SU-DHL-6 (cell line): ENCODE measurements around the gene MMEL1.

Experiments
- EZH2phosphoT487 ChIP-seq: fragments of 200-600 bp; sonication (generic), shearing (Covaris generic); conservative IDR thresholded peaks from 2 replicates; pipeline ENCODE4 v1.6.1; 2018; ENCODE audit warnings: mild to moderate bottlenecking, antibody characterized with exemption, low read length, moderate library complexity, mixed read lengths
- TF ChIP-seq, protein P1 (sequence below): fragments of 200-600 bp; sonication (generic); IDR thresholded peaks from one replicate; pipeline ENCODE4 v1.5.1; 2017; ENCODE audit warnings: antibody characterized with exemption, mild to moderate bottlenecking, low read length, moderate library complexity; ENCODE audit not compliant: insufficient read depth, poor library complexity, severe bottlenecking

DNA sequence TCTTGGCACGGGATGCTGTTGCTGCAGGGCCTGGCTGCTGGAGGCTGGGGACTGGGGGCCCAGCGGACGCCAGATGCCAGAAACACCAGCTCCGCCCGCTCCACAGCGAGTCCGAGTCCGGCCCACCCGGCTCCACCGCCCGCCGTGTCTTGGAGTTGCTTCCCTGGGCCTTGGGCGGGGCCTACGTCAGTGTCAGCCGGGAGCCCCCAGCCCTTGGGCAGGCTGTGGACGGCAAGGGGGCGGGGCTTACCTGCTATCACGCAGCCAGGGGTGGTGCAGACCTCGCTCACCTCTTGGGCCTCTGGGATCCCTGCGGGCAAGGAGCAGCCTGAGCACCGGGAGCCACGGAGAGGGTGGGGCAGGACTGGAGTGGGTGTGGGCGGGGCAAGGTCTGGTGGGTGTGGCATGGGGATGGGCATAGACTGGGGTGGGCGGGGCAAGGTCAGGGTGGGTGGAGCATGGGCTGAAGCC, 21.8 kb downstream of the MMEL1 start:
- TF ChIP-seq, protein P1, sequence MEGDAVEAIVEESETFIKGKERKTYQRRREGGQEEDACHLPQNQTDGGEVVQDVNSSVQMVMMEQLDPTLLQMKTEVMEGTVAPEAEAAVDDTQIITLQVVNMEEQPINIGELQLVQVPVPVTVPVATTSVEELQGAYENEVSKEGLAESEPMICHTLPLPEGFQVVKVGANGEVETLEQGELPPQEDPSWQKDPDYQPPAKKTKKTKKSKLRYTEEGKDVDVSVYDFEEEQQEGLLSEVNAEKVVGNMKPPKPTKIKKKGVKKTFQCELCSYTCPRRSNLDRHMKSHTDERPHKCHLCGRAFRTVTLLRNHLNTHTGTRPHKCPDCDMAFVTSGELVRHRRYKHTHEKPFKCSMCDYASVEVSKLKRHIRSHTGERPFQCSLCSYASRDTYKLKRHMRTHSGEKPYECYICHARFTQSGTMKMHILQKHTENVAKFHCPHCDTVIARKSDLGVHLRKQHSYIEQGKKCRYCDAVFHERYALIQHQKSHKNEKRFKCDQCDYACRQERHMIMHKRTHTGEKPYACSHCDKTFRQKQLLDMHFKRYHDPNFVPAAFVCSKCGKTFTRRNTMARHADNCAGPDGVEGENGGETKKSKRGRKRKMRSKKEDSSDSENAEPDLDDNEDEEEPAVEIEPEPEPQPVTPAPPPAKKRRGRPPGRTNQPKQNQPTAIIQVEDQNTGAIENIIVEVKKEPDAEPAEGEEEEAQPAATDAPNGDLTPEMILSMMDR, result no peak
- no peak for TF ChIP-seq EZH2phosphoT487
